GM12865 (cell line): Measurements from ENCODE around the gene OR6B2.
"Not testable (repeated sequence)": the region's sequence is repeated elsewhere in the genome, so short reads cannot be mapped to it uniquely, and the experiment has no call there.

ENCODE experiments used
- DNase-seq: peaks from one replicate; pipeline ENCODE4 v3.0.0; 2010; ENCODE audit warnings: low read depth
- H3K4me3 ChIP-seq: 2 replicates; pipeline ENCODE4 v1.5.1; 2011; ENCODE audit warnings: mild to moderate bottlenecking, low read depth, low read length, control low read depth
- CTCF ChIP-seq: IDR thresholded peaks from 2 replicates; pipeline ENCODE4 v1.5.1; 2011; ENCODE audit warnings: low read length, control low read depth, low read depth, inconsistent platforms; ENCODE audit not compliant: insufficient read depth; ENCODE audit errors: missing control alignments

OR6B2 gene

GRCh38 chr2:240052524-240052923 lies 22.3 kb upstream of the OR6B2 start:
- no peak for TF ChIP-seq CTCF

DNA sequence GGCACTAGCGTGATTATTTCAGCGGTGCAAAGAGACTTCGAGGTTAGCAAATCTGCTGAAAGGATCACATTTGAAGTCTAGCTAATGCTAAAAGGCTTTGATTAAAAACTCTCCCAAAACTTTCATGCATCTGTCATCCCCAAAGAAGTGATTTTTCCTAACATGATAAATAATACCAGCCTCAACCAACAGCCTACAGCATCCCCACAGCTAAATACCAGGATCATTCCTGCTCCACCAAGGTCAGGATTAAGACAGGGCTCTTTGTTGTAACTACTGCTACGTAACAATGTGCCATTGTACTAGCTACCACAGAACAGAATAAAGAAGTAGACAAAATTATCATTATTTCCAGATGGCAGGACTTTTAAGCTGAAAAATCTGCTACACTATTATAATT lies 21.5 kb upstream of the OR6B2 start:
- DNase-seq, result no peak
- H3K4me3 ChIP-seq, result no peak overlapping the region
- TF ChIP-seq CTCF, result no peak

More at GRCh38 chr2:240052524-240052923, 22.3 kb upstream of the OR6B2 start:
- no peak overlapping the region for H3K4me3 ChIP-seq
- no peak for DNase-seq

GRCh38 chr2:240050278-240050677 lies 20.0 kb upstream of the OR6B2 start:
- no peak for TF ChIP-seq CTCF
- no peak overlapping the region for H3K4me3 ChIP-seq
- DNase-seq, result no peak

DNA sequence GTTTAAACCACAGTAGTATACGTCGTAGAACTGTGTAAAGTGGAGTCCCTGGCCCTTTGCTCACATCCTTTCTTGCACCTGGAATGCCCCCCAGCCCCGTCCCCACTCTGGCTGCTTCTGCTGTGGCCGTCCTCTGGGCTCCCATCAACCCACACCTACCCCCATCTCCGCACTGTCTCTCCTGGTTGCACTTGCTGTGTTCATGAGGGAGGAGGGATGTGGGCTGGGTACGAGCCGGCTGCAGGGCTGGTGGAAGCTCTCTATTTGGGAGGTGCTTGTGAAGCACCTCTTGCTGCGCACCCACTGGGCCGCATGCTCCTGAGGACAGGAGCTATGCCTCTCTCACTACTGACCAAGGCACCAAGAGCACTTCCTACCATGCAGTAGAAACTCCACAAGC lies 18.0 kb upstream of the OR6B2 start:
- no peak for DNase-seq
- no peak for TF ChIP-seq CTCF

GRCh38 chr2:240045098-240045497 lies 14.9 kb upstream of the OR6B2 start:
- no peak for DNase-seq
- no peak for TF ChIP-seq CTCF
- no peak overlapping the region for H3K4me3 ChIP-seq

More for the DNA sequence above, 18.0 kb upstream of the OR6B2 start:
- H3K4me3 ChIP-seq, result no peak overlapping the region

GRCh38 chr2:240044096-240044495 lies 13.9 kb upstream of the OR6B2 start:
- not testable (repeated sequence) for DNase-seq, H3K4me3 ChIP-seq

DNA sequence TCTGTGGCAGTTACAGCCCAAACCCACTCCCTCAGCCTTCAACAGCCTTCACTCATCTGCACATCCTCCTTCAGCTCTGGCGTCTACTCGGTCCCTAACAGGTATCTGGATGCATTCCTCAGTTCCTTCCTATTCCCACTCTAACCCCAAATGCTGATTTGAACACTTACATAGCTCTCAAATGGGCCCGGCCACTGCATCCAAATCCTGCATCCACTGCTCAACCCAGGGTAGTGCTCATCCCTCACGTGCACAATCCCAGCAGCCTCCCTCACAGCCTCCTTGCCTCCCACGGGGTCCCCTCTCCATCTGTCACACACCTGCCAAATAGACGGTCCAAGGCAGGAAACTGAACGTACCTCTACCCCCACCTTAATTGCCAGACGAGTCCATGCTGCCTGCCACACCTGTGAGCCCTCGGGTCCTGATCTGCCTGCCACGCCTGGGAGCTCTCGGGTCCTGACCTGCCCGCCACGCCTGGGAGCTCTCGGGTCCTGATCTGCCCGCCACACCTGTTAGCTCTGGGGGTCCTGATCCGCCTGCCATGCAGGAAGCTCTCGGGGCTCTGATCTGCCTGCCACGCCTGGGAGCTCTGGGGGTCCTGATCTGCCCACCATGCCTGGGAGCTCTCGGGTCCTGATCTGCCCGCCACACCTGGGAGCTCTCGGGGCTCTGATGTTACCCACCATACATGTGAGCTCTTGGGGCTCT lies 13.2 kb upstream of the OR6B2 start:
- H3K4me3 ChIP-seq, result no peak overlapping the region
- DNase-seq, result no peak
- TF ChIP-seq CTCF, result no peak
